ENCODE results near the gene GAA. TPM values are rescaled to one million over a fixed set of nuclear protein-coding genes. Genes with fewer than 3 reads are reported as not detected.

Gene GAA
- total and polyA plus RNA-seq, 4 donors, result 21.3 to 58.7 (median 37.0) TPM

- TF ChIP-seq HNF4G (IDR thresholded peaks at IDR 0.05), result no peak
- TF ChIP-seq, protein P1, sequence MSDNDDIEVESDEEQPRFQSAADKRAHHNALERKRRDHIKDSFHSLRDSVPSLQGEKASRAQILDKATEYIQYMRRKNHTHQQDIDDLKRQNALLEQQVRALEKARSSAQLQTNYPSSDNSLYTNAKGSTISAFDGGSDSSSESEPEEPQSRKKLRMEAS (IDR thresholded peaks at IDR 0.05), result no peak
- 92% methylated on average over 16 of the region's 16 CpGs for whole genome bisulfite sequencing
These were observed 15.0 kb downstream of the GAA start for GRCh38 chr17:80116276-80116920.

GRCh38 chr17:80116921-80117380 is 15.6 kb downstream of the GAA start:
- H3K36me3 ChIP-seq (ENCODE audit: control insufficient read depth in 4 of 4, insufficient read depth in 3 of 4, low read depth in 1 of 4, low read length in 3 of 4), result peaks cover 3 to 13% (median 4%) of the 10 kb centered on the region in 4 donors
- H3K27me3 ChIP-seq (ENCODE audit: control insufficient read depth in 4 of 4, insufficient read depth in 4 of 4, low read length in 3 of 4), result no peaks in the 10 kb centered on the region
- no peaks in the 10 kb centered on the region for H3K4me1 ChIP-seq (ENCODE audit: control insufficient read depth in 4 of 4, insufficient read depth in 4 of 4, low read length in 3 of 4)
- DNase-seq (ENCODE audit: low spot score), result no peak
- no peaks in the 10 kb centered on the region for H3K9me3 ChIP-seq (ENCODE audit: control insufficient read depth in 4 of 4, low read length in 3 of 4)
- no peak for TF ChIP-seq REST (IDR thresholded peaks at IDR 0.05)
- TF ChIP-seq, protein P1 (IDR thresholded peaks at IDR 0.05), result no peak
- no peak for TF ChIP-seq ZBTB33 (IDR thresholded peaks at IDR 0.05)
- no peak for TF ChIP-seq GABPA (IDR thresholded peaks at IDR 0.05 in 1 of 2, conservative IDR thresholded peaks at IDR 0.05 in 1 of 2)
- TF ChIP-seq TAF1 (conservative IDR thresholded peaks at IDR 0.05), result no peak
- no peak for TF ChIP-seq SP1 (IDR thresholded peaks at IDR 0.05)
- no peak for TF ChIP-seq JUND (IDR thresholded peaks at IDR 0.05)
- TF ChIP-seq HNF4G (IDR thresholded peaks at IDR 0.05), result no peak
- no peak for TF ChIP-seq FOXA1 (IDR thresholded peaks at IDR 0.05)
- TF ChIP-seq FOXA2 (IDR thresholded peaks at IDR 0.05), result no peak
- H3K9ac ChIP-seq (ENCODE audit: low read depth in 1 of 2, low read length in 2 of 2), result no peak overlapping the region
- no peak overlapping the region for H3K4me3 ChIP-seq (ENCODE audit: low read depth in 1 of 3, low read length in 3 of 3)
- H3K27ac ChIP-seq (ENCODE audit: low read depth in 1 of 2, low read length in 2 of 2), result no peak overlapping the region
- WGBS, result 90% methylated on average over 13 of the region's 13 CpGs

More at GRCh38 chr17:80116276-80116920, 15.0 kb downstream of the GAA start:
- Histone ChIP-seq H3K4me3 (ENCODE audit: low read depth in 1 of 3, low read length in 3 of 3) (no peak overlapping the region), H3K9ac (ENCODE audit: low read depth in 1 of 2, low read length in 2 of 2) (no peak overlapping the region), H3K27ac (ENCODE audit: low read depth in 1 of 2, low read length in 2 of 2) (no peak overlapping the region), H3K9me3 (ENCODE audit: control insufficient read depth in 4 of 4, low read length in 3 of 4) (no peaks in the 10 kb centered on the region), H3K36me3 (ENCODE audit: control insufficient read depth in 4 of 4, insufficient read depth in 3 of 4, low read depth in 1 of 4, low read length in 3 of 4) (peaks cover 3 to 13% (median 4%) of the 10 kb centered on the region in 4 donors), H3K4me1 (ENCODE audit: control insufficient read depth in 4 of 4, insufficient read depth in 4 of 4, low read length in 3 of 4) (no peaks in the 10 kb centered on the region), H3K27me3 (ENCODE audit: control insufficient read depth in 4 of 4, insufficient read depth in 4 of 4, low read length in 3 of 4) (no peaks in the 10 kb centered on the region)
- DNase-seq (ENCODE audit: low spot score), result no peak
